ENCODE data around the gene MTFR1L. TPM values are rescaled to one million over a fixed set of nuclear protein-coding genes. Genes with fewer than 3 reads are reported as not detected.

The MTFR1L gene
- total RNA-seq, 1 donor from 2014 or later: 77.1 TPM

DNA sequence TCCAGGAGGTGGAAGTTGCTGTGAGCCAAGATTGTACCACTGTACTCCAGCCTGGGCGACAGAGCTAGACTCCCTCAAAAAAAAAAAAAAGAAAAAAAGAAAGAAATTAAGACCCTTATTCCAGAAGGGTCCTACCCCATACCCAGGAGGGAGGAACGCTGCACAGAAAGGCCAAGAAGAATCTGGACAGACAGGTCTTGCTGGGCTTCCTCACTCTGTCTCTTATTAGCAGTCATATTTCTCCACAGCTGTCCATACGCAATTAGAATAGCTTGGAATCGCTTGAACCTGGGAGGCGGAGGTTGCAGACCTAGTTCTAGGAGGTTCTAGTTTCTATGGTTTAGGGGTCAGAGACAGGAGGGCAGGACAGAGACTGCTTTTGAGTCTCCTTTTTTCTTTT, 58.9 kb downstream of the MTFR1L start:
- DNase-seq (ENCODE audit: low spot score): no peak

DNA sequence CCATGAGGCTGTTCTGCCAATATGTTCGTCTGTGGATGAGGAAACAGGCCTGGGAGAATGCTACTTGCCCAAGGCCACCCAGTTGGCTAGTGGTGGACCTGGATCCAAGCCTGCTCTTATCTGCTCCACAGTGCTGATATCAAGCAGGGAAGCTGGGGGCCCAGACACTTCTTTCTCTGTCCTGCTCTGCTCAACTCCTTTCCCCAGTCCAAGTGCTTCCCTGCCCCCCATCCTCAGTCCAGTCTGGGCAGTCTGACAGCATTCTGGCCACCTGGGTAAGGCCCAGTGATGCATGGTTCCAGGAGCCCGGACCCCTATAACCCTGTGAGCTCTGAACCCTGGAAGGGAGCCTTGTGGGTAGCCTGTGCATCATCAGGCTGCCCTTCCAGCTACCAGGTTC, 59.9 kb downstream of the MTFR1L start:
- peak; percentile 52 for DNase-seq (ENCODE audit: low spot score)

DNA sequence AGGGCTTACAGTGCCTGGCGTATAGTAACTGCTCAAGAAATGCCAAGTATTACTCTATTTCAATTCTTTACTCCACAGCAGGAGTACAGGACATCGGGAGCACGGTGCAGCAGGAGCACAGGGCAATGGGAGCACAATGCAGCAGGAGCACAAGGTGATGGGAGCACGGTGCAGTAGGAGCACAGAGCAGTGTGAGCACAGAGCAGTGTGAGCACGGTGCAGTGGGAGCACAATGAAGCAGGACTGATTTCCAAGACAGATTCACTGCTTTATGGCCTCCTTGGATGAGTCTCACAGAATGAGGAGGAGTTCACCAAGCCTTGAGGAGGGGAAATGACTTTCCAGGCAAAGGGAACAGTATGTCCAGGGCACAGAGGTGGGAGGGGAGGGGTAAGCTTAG, 60.8 kb downstream of the MTFR1L start:
- DNase-seq (ENCODE audit: low spot score): no peak

DNA sequence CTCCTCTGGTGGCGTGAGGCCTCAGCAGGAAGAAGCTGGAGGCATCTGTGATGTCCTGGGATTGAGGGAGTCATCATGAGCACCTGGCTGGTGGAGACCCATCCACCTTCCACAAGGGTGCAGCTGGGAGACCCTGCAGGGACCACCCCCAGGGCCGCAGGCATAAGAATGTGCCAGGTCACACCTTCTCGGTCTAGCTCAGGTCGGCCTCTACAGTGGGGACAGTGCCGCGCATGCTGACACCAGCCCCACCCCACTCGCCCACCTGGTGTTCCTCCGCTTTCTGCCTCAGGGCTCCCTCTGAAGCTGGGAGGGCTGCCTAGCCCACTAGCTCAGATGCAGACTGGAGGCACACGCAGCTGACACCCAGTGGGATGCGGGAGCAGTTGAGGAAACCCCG, 61.5 kb downstream of the MTFR1L start:
- no peak for DNase-seq (ENCODE audit: low spot score)

Other genes starting within 250 kb of the MTFR1L start
- 18.4 TPM for gene MAN1C1, start 203.2 kb upstream of the MTFR1L start, total RNA-seq
- 69.7 TPM for gene SELENON, start 19.8 kb upstream of the MTFR1L start, total RNA-seq
- gene AUNIP, start 39.5 kb downstream of the MTFR1L start, total RNA-seq: 0.26 TPM
- gene PAQR7, start 55.8 kb downstream of the MTFR1L start, total RNA-seq: 39.7 TPM
- gene STMN1, start 86.5 kb downstream of the MTFR1L start, total RNA-seq: 48.7 TPM
- gene PAFAH2, start 178.1 kb downstream of the MTFR1L start, total RNA-seq: 43.6 TPM
- 1.6 TPM for gene EXTL1, start 201.8 kb downstream of the MTFR1L start, total RNA-seq
- gene SLC30A2, start 226.2 kb downstream of the MTFR1L start, total RNA-seq: 166 TPM
- 6.1 TPM for gene TRIM63, start 247.7 kb downstream of the MTFR1L start, total RNA-seq

Data from mucosa of gallbladder (tissue), 1 donor.